Panc1 (cell line): ENCODE data around the gene FARP1. TPM values are rescaled to one million over a fixed set of nuclear protein-coding genes. Genes with fewer than 3 reads are reported as not detected.

ENCODE experiments used
- ATAC-seq: fragments of 200-7000 bp; cut with Tn5 transposase; 2 replicates; pipeline ENCODE4 v1.9.1; 2020; ENCODE audit warnings: mild to moderate bottlenecking, moderate library complexity
- BruUV-seq: library from RNA; stranded (reverse); fragments of 400-500 nt; replicated peaks from 2 replicates; lab custom pipeline; 2021; lab: Mats Ljungman, UMichigan
- CTCF ChIA-PET: fragments of 300-600 bp; sonication (Branson Sonifier 250); formaldehyde crosslinking; loops from one replicate; lab custom pipeline; 2022; ENCODE audit warnings: antibody characterized with exemption; lab: Charles Lee
- POLR2A ChIA-PET: fragments of 300-600 bp; sonication (Branson Sonifier 250); formaldehyde crosslinking; loops from one replicate; lab custom pipeline; 2022; ENCODE audit warnings: antibody characterized with exemption; lab: Charles Lee
- DNase-seq: peaks from one replicate; pipeline ENCODE4 v3.0.0-alpha.2; 2010; ENCODE audit warnings: low read depth, low spot score
- H3K27ac ChIP-seq: 2 replicates; pipeline ENCODE4 v1.5.1; 2011; ENCODE audit warnings: mild to moderate bottlenecking, low read length, inconsistent platforms
- H3K27me3 ChIP-seq: fragments of 200-500 bp; sonication (Bioruptor generic); 2 replicates; pipeline ENCODE4 v1.6.0; 2014; ENCODE audit warnings: low read length, inconsistent platforms; ENCODE audit not compliant: control insufficient read depth, insufficient read depth
- H3K36me3 ChIP-seq: fragments of 200-500 bp; sonication (Bioruptor generic); 2 replicates; pipeline ENCODE4 v1.5.1; 2014; ENCODE audit warnings: inconsistent platforms, mild to moderate bottlenecking, low read length, moderate library complexity; ENCODE audit not compliant: control insufficient read depth, insufficient read depth
- H3K4me1 ChIP-seq: 2 replicates; pipeline ENCODE4 v1.5.1; 2011; ENCODE audit warnings: inconsistent platforms, mild to moderate bottlenecking, low read length, moderate library complexity; ENCODE audit not compliant: control insufficient read depth, insufficient read depth
- H3K4me3 ChIP-seq, 2 experiments: 2 replicates each; pipeline ENCODE4 v1.5.1; 2011 to 2012; ENCODE audit warnings: low read depth in 2 of 2, low read length in 2 of 2, mild to moderate bottlenecking in 2 of 2, inconsistent platforms in 1 of 2, moderate library complexity in 1 of 2
- H3K9me3 ChIP-seq: fragments of 200-500 bp; sonication (Bioruptor generic); 2 replicates; pipeline ENCODE4 v1.5.1; 2014; ENCODE audit warnings: low read depth, mild to moderate bottlenecking, inconsistent platforms, low read length, moderate library complexity; ENCODE audit not compliant: control insufficient read depth, insufficient read depth
- CTCF ChIP-seq: fragments of 450-650 bp; IDR thresholded peaks from 2 replicates; pipeline ENCODE4 v1.5.1; 2017; ENCODE audit warnings: mild to moderate bottlenecking
- POLR2AphosphoS5 ChIP-seq: IDR thresholded peaks from 2 replicates; pipeline ENCODE4 v1.6.1; 2012; ENCODE audit warnings: mild to moderate bottlenecking, low read depth, low read length, moderate library complexity
- REST ChIP-seq, 2 experiments: IDR thresholded peaks; 2 replicates each; pipeline ENCODE4 v1.6.1; 2011 to 2012; ENCODE audit warnings: low read depth in 2 of 2, control low read depth in 1 of 2, low read length in 1 of 2, mild to moderate bottlenecking in 1 of 2, moderate library complexity in 1 of 2; ENCODE audit not compliant: insufficient read depth in 1 of 2
- SIN3A ChIP-seq: IDR thresholded peaks from 2 replicates; pipeline ENCODE4 v1.6.1; 2012; ENCODE audit warnings: low read depth, mild to moderate bottlenecking, low read length, moderate library complexity, borderline replicate concordance; ENCODE audit not compliant: insufficient read depth
- TCF7L2 ChIP-seq: IDR thresholded peaks from 2 replicates; pipeline ENCODE4 v1.6.1; 2011; ENCODE audit warnings: mild to moderate bottlenecking, low read depth, low read length, inconsistent platforms
- in situ Hi-C: cut with HindIII; loops from 2 replicates; pipeline ENCODE4 v1.10.0; 2016; ENCODE audit warnings: low sequenced_read_pairs, low pct_unique_long_range_greater_than_20kb
- intact Hi-C: fragments of 100-400 bp; cut with micrococcal nuclease; formaldehyde crosslinking; loops from one replicate; pipeline ENCODE4 v1.10.0; 2022; ENCODE audit not compliant: unreplicated experiment
- total RNA-seq: library from RNA; stranded (reverse); gene quantifications from one replicate; pipeline ENCODE4 v1.2.1, GENCODE V29; 2021; ENCODE audit not compliant: unreplicated experiment

Gene FARP1
- total RNA-seq, 1 experiment from 2014 or later = 61.9 TPM

- POLR2A ChIA-PET = no interaction called here
Observed at GRCh38 chr13:98299966-98300350, 157.1 kb downstream of the FARP1 start.

GRCh38 chr13:98300956-98301641, 158.2 kb downstream of the FARP1 start:
- BruUV-seq = no TSS peak
- POLR2A ChIA-PET = no interaction called here
- peak overlapping the region in 1 of 2 experiments; percentile 16; a peak in 2 of 4 replicates for H3K4me3 ChIP-seq

More at GRCh38 chr13:98299966-98300350, 157.1 kb downstream of the FARP1 start:
- no peak for TF ChIP-seq POLR2AphosphoS5
- TF ChIP-seq CTCF = no peak
- TF ChIP-seq TCF7L2 = no peak
- no peak for TF ChIP-seq REST (IDR thresholded peaks at IDR 0.05; ENCODE audit: insufficient read depth in 1 of 2, low read depth in 2 of 2, low read length in 1 of 2)
- no peak for TF ChIP-seq SIN3A
- CTCF ChIA-PET = no interaction called here
- intact Hi-C loops = no loop called here
- no peaks in the 10 kb centered on the region for H3K27me3 ChIP-seq
- no peak for ATAC-seq
- peaks cover 13% of the 10 kb centered on the region for H3K4me1 ChIP-seq
- in situ Hi-C loops = no loop called here
- BruUV-seq = no TSS peak
- DNase-seq = no peak
- H3K36me3 ChIP-seq = no peaks in the 10 kb centered on the region
- H3K4me3 ChIP-seq = no peak overlapping the region
- H3K9me3 ChIP-seq = no peaks in the 10 kb centered on the region
- H3K27ac ChIP-seq = no peak overlapping the region

More at GRCh38 chr13:98300956-98301641, 158.2 kb downstream of the FARP1 start:
- TF ChIP-seq CTCF = no peak
- no peak for TF ChIP-seq POLR2AphosphoS5
- no peak for TF ChIP-seq SIN3A
- TF ChIP-seq REST (IDR thresholded peaks at IDR 0.05; ENCODE audit: insufficient read depth in 1 of 2, low read depth in 2 of 2, low read length in 1 of 2) = no peak
- TF ChIP-seq TCF7L2 = no peak
- intact Hi-C loops = no loop called here
- in situ Hi-C loops = no loop called here
- peaks cover 13% of the 10 kb centered on the region for H3K4me1 ChIP-seq
- peak overlapping the region; percentile 34; the same call in 1 of the 2 replicates for H3K27ac ChIP-seq
- no peaks in the 10 kb centered on the region for H3K27me3 ChIP-seq
- H3K36me3 ChIP-seq = no peaks in the 10 kb centered on the region
- DNase-seq (peak; percentile 13), ATAC-seq (peak; percentile 83)
- CTCF ChIA-PET = no interaction called here
- H3K9me3 ChIP-seq = no peaks in the 10 kb centered on the region
